Left lobe of liver (tissue), 2 donors: ENCODE measurements around the gene TMEM272. TPM values are rescaled to one million over a fixed set of nuclear protein-coding genes. Genes with fewer than 3 reads are reported as not detected.

Experiments used
- ATAC-seq: fragments of 200-7000 bp; cut with Tn5 transposase; one replicate; pipeline ENCODE4 v1.9.1; 2020; ENCODE audit warnings: mild to moderate bottlenecking, moderate library complexity
- DNase-seq: peaks from one replicate; pipeline ENCODE4 v3.0.0-alpha.2; 2020; ENCODE audit warnings: low spot score
- total RNA-seq: library from RNA; stranded (reverse); gene quantifications from one replicate; pipeline ENCODE4 v1.2.1, GENCODE V29; 2021
- donor health status: DM: no; HTN: no; CAD: no; lungs with moderate emphysema.
- donor health status: DM: no; HTN: yes; CAD: no.

The TMEM272 gene
- total RNA-seq, 1 donor from 2014 or later: 0.48 TPM

GRCh38 chr13:51783428-51784094, 61.4 kb downstream of the TMEM272 start:
- ATAC-seq: no peak
- no peak for DNase-seq

- ATAC-seq (peak; percentile 96), DNase-seq (peak; percentile 73)
Observed at GRCh38 chr13:51782026-51782710, 62.8 kb downstream of the TMEM272 start.

GRCh38 chr13:51781246-51782022, 63.5 kb downstream of the TMEM272 start:
- ATAC-seq: peak; percentile 21

GRCh38 chr13:51780099-51780498, 64.9 kb downstream of the TMEM272 start:
- no peak for ATAC-seq
- DNase-seq: no peak

More at GRCh38 chr13:51781246-51782022, 63.5 kb downstream of the TMEM272 start:
- no peak for DNase-seq

GRCh38 chr13:51778392-51778791, 66.6 kb downstream of the TMEM272 start:
- ATAC-seq (no peak), DNase-seq (no peak)

- no peak for ATAC-seq
- no peak for DNase-seq
Observed at GRCh38 chr13:51777921-51778320, 67.1 kb downstream of the TMEM272 start.

- no peak for ATAC-seq
- no peak for DNase-seq
Observed at GRCh38 chr13:51776179-51776578, 68.8 kb downstream of the TMEM272 start.

- ATAC-seq (no peak), DNase-seq (no peak)
Observed at GRCh38 chr13:51773515-51773914, 71.5 kb downstream of the TMEM272 start.

GRCh38 chr13:51772781-51773180, 72.2 kb downstream of the TMEM272 start:
- no peak for DNase-seq

GRCh38 chr13:51772105-51772455, 72.9 kb downstream of the TMEM272 start:
- DNase-seq (no peak), ATAC-seq (no peak)

More at GRCh38 chr13:51772781-51773180, 72.2 kb downstream of the TMEM272 start:
- no peak for ATAC-seq

GRCh38 chr13:51771418-51772104, 73.4 kb downstream of the TMEM272 start:
- no peak for DNase-seq
- peak; percentile 35 for ATAC-seq

GRCh38 chr13:51770681-51771417, 74.1 kb downstream of the TMEM272 start:
- DNase-seq (no peak), ATAC-seq (no peak)

GRCh38 chr13:51770160-51770559, 74.8 kb downstream of the TMEM272 start:
- DNase-seq: no peak
- peak; percentile 35 for ATAC-seq

GRCh38 chr13:51769455-51770127, 75.4 kb downstream of the TMEM272 start:
- ATAC-seq (peak; percentile 53), DNase-seq (no peak)

- DNase-seq: no peak
Observed at GRCh38 chr13:51768976-51769375, 76.0 kb downstream of the TMEM272 start.

GRCh38 chr13:51768378-51768921, 76.5 kb downstream of the TMEM272 start:
- no peak for DNase-seq
- no peak for ATAC-seq

More at GRCh38 chr13:51768976-51769375, 76.0 kb downstream of the TMEM272 start:
- no peak for ATAC-seq

- no peak for DNase-seq
- ATAC-seq: no peak
Observed at GRCh38 chr13:51767100-51767499, 77.9 kb downstream of the TMEM272 start.

- ATAC-seq: no peak
Observed at GRCh38 chr13:51765142-51765515, 79.8 kb downstream of the TMEM272 start.

More at GRCh38 chr13:51765142-51765515, 79.8 kb downstream of the TMEM272 start:
- no peak for DNase-seq
